ENCODE measurements around the gene RNU4-1. TPM values are rescaled to one million over a fixed set of nuclear protein-coding genes. Genes with fewer than 3 reads are reported as not detected.

RNU4-1 gene
- total and polyA plus RNA-seq, 2 donors (not counting 3 experiments of a cell fraction or from before 2014, with no cell fraction given), result under 0.01 to 2,141 TPM

GRCh38 chr12:120264904-120265472 is 28.0 kb downstream of the RNU4-1 start:
- Histone ChIP-seq H2AFZ (ENCODE audit: low read depth, low read length) (no peak overlapping the region), H3K4me1 (ENCODE audit: control insufficient read depth, extremely low read depth, insufficient read depth, low read length) (peaks cover 49% of the 10 kb centered on the region), H3K27me3 (ENCODE audit: control insufficient read depth in 2 of 2, insufficient read depth in 2 of 2, low read length in 2 of 2) (no peaks in the 10 kb centered on the region), H3K27ac (ENCODE audit: insufficient read depth, low read depth, low read length) (peak overlapping the region; percentile 58), H3K79me2 (ENCODE audit: control insufficient read depth, insufficient read depth, low read length) (peaks cover 55% of the 10 kb centered on the region), H3K9me3 (replicated peaks; ENCODE audit: control insufficient read depth, insufficient read depth, low read length) (no peaks in the 10 kb centered on the region), H3K4me3 (replicated peaks in 1 of 3; ENCODE audit: insufficient read depth in 1 of 3, low read depth in 1 of 3, low read length in 3 of 3) (peak overlapping the region; percentile 60 to 91 (median 65)), H4K20me1 (replicated peaks; ENCODE audit: control insufficient read depth, extremely low read depth, insufficient read depth, low read length) (no peaks in the 10 kb centered on the region), H3K9ac (replicated peaks; ENCODE audit: extremely low read depth, insufficient read depth, low read length) (peak overlapping the region; percentile 94), H3K4me2 (ENCODE audit: insufficient read depth, low read length) (peak overlapping the region; percentile 91), H3K36me3 (ENCODE audit: control insufficient read depth in 2 of 2, extremely low read depth in 1 of 2, insufficient read depth in 2 of 2, low read length in 2 of 2) (no peaks in the 10 kb centered on the region), H3K9me1 (replicated peaks; ENCODE audit: control insufficient read depth, extremely low read depth, insufficient read depth, low read length) (no peaks in the 10 kb centered on the region)
- POLR2A ChIA-PET, result interaction anchor here (0.5 to 8.9 kb wide), 8 partner anchors 8 to 64 kb away, joined by 4 to 88 read pairs (median 26); partner anchors contain the start of genes RNU4-1, RNU4-2 and RPLP0
- intact Hi-C loops (cut with micrococcal nuclease) (loop anchor here (1.0 to 2.0 kb wide), 5 partner anchors 8 to 64 kb away; partner anchors contain the start of genes RNU4-2 and RPLP0), dilution Hi-C loops (cut with MboI; ENCODE audit: extremely low pct_ligation_motif_present, low sequenced_read_pairs) (no loop called here)
- TF ChIP-seq MYC (IDR thresholded peaks at IDR 0.05; ENCODE audit: low read depth, low read length) (no peak), POLR2AphosphoS5 (IDR thresholded peaks at IDR 0.05; ENCODE audit: insufficient read depth, low read depth, low read length) (peak; percentile 27), POLR2A (IDR thresholded peaks at IDR 0.05; ENCODE audit: low read depth, low read length) (peak; percentile 61), FOS (IDR thresholded peaks at IDR 0.05; ENCODE audit: borderline replicate concordance, insufficient read depth, low read length) (no peak), GATA2 (IDR thresholded peaks at IDR 0.05; ENCODE audit: insufficient read depth, insufficient read length, low read depth, low read length) (no peak), CTCF (IDR thresholded peaks at IDR 0.05; ENCODE audit: extremely low read depth in 1 of 2, insufficient read depth in 1 of 2, low read depth in 1 of 2, low read length in 2 of 2) (no peak), EZH2 (IDR thresholded peaks at IDR 0.05; ENCODE audit: borderline replicate concordance, low read depth, low read length, severe bottlenecking) (no peak), JUN (IDR thresholded peaks at IDR 0.05; ENCODE audit: borderline replicate concordance, insufficient read depth, insufficient read length, low read depth) (no peak)
- TF ChIP-seq, protein P1, sequence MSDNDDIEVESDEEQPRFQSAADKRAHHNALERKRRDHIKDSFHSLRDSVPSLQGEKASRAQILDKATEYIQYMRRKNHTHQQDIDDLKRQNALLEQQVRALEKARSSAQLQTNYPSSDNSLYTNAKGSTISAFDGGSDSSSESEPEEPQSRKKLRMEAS (IDR thresholded peaks at IDR 0.05; ENCODE audit: insufficient read depth, insufficient read length), result no peak
- CTCF ChIA-PET, result interaction anchor here (0.6 to 33.5 kb wide), 26 partner anchors 10 to 1492 kb away, joined by 3 to 1402 read pairs (median 6); partner anchors contain the start of genes RNU4-2, RPLP0 and SIRT4
- no peak for FAIRE-seq
- DNase-seq (ENCODE audit: low read depth, low spot score), result no peak
- BruUV-seq (replicated peaks), result no TSS peak
